A549 (cell line): Measurements from ENCODE around the gene PCDHA6. TPM values are rescaled to one million over a fixed set of nuclear protein-coding genes. Genes with fewer than 3 reads are reported as not detected.
"Not testable (repeated sequence)": the region's sequence is repeated elsewhere in the genome, so short reads cannot be mapped to it uniquely, and the experiment has no call there.

Source experiments
- ATAC-seq, 2 experiments: fragments of 200-7000 bp in 1 of 2; fragments of >200 bp in 1 of 2; cut with Nextera tagmentation in 1 of 2; cut with Tn5 transposase in 1 of 2; 3 replicates each; pipeline versions ENCODE4 v1.8.0 to v1.9.1; 2018 to 2020; ENCODE audit warnings: mild to moderate bottlenecking in 1 of 2, moderate library complexity in 1 of 2
- CTCF ChIA-PET: fragments of 300-600 bp; sonication (Branson Sonifier 250); formaldehyde crosslinking; extraction: SDS; loops from one replicate; lab custom pipeline; 2021; ENCODE audit warnings: antibody characterized with exemption, inconsistent platforms; lab: Yijun Ruan, JAX
- POLR2A ChIA-PET: fragments of 350-600 bp; formaldehyde crosslinking; extraction: SDS; loops from one replicate; lab custom pipeline; 2021; ENCODE audit warnings: antibody characterized with exemption, inconsistent platforms; lab: Yijun Ruan, JAX
- DNase-seq, 2 experiments: peaks; one replicate each; pipeline versions ENCODE4 v3.0.0 to v3.0.0-alpha.2; 2011 to 2016; ENCODE audit warnings: low read depth in 1 of 2, low spot score in 1 of 2
- FAIRE-seq: peaks from 2 replicates; lab custom pipeline; 2011; peaks lifted over from hg19 to GRCh38; lab: Jason Lieb, UNC
- H3K27ac ChIP-seq, 2 experiments: fragments of >200 bp; sonication (Bioruptor Twin); formaldehyde crosslinking; 3 replicates each; pipeline ENCODE4 v1.5.1; 2016 to 2017
- H3K4me1 ChIP-seq: fragments of >200 bp; sonication (Bioruptor Twin); formaldehyde crosslinking; 3 replicates; pipeline ENCODE4 v1.6.1; 2016
- H3K4me2 ChIP-seq: fragments of >200 bp; sonication (Bioruptor Twin); formaldehyde crosslinking; 3 replicates; pipeline ENCODE4 v1.6.1; 2016
- H3K4me3 ChIP-seq: fragments of >200 bp; sonication (Bioruptor Twin); formaldehyde crosslinking; 3 replicates; pipeline ENCODE4 v1.5.1; 2016
- H3K9me3 ChIP-seq: fragments of >200 bp; sonication (Bioruptor Twin); formaldehyde crosslinking; 3 replicates; pipeline ENCODE4 v1.6.1; 2016
- ATOH8 ChIP-seq: fragments of 250-450 bp; sonication (Bioruptor Pico); IDR thresholded peaks from 2 replicates; pipeline ENCODE4 v1.5.0; 2020; ENCODE audit warnings: low read depth, mild to moderate bottlenecking, moderate library complexity
- CEBPB ChIP-seq, 2 experiments: fragments of >200 bp in 1 of 2; sonication (Bioruptor Twin) in 1 of 2; formaldehyde crosslinking in 1 of 2; IDR thresholded peaks; 2 replicates each; pipeline ENCODE4 v1.6.1; 2012 to 2016
- CHD2 ChIP-seq: fragments of 150-350 bp; IDR thresholded peaks from 2 replicates; pipeline ENCODE4 v1.6.1; 2014; ENCODE audit warnings: low read length; ENCODE audit not compliant: partially characterized antibody
- CTCF ChIP-seq: fragments of >200 bp; sonication (Bioruptor Twin); formaldehyde crosslinking; IDR thresholded peaks from 3 replicates; pipeline ENCODE4 v1.5.1; 2016
- EHMT2 ChIP-seq: fragments of 200-600 bp; sonication (generic); IDR thresholded peaks from 2 replicates; pipeline ENCODE4 v1.6.1; 2016; ENCODE audit warnings: antibody characterized with exemption, low read depth, mild to moderate bottlenecking, moderate library complexity
- FOSB ChIP-seq: fragments of 250-450 bp; sonication (Bioruptor Pico); IDR thresholded peaks from 2 replicates; pipeline ENCODE4 v1.5.0; 2020; ENCODE audit warnings: mild to moderate bottlenecking, moderate library complexity
- FOXS1 ChIP-seq: fragments of 250-450 bp; sonication (Bioruptor Pico); IDR thresholded peaks from 2 replicates; pipeline ENCODE4 v1.5.0; 2020; ENCODE audit warnings: mild to moderate bottlenecking, moderate library complexity
- GATA3 ChIP-seq: IDR thresholded peaks from 2 replicates; pipeline ENCODE4 v1.6.1; 2012; ENCODE audit warnings: borderline replicate concordance
- HOXB13 ChIP-seq: fragments of 250-450 bp; sonication (Bioruptor Pico); IDR thresholded peaks from 2 replicates; pipeline ENCODE4 v1.5.0; 2020; ENCODE audit warnings: low read depth, mild to moderate bottlenecking, moderate library complexity
- NFE2L2 ChIP-seq: fragments of 150-350 bp; conservative IDR thresholded peaks from 2 replicates; pipeline ENCODE4 v1.6.1; 2014; ENCODE audit warnings: low read length
- NPAS2 ChIP-seq: fragments of 250-450 bp; sonication (Bioruptor Pico); IDR thresholded peaks from 2 replicates; pipeline ENCODE4 v1.8.0; 2022; ENCODE audit warnings: mild to moderate bottlenecking, moderate library complexity, borderline replicate concordance
- POLR2AphosphoS2 ChIP-seq: conservative IDR thresholded peaks from 2 replicates; pipeline ENCODE4 v1.6.1; 2012; ENCODE audit warnings: low read length, improper control_type of control experiment, inconsistent platforms
- RAD21 ChIP-seq, 2 experiments: fragments of >200 bp in 1 of 2; sonication (Bioruptor Twin) in 1 of 2; formaldehyde crosslinking in 1 of 2; IDR thresholded peaks in 1 of 2; conservative IDR thresholded peaks in 1 of 2; 2 replicates in 1 of 2; 3 replicates in 1 of 2; pipeline ENCODE4 v1.6.1; 2012 to 2018; ENCODE audit warnings: inconsistent platforms in 1 of 2
- SREBF2 ChIP-seq: fragments of 450-650 bp; IDR thresholded peaks from 2 replicates; pipeline ENCODE4 v1.6.1; 2014; ENCODE audit warnings: mild to moderate bottlenecking, moderate library complexity
- USF2 ChIP-seq: fragments of 450-650 bp; IDR thresholded peaks from 2 replicates; pipeline ENCODE4 v1.6.1; 2014; ENCODE audit warnings: antibody characterized with exemption
- ZFP36 ChIP-seq: fragments of 450-650 bp; IDR thresholded peaks from 2 replicates; pipeline ENCODE4 v1.6.1; 2014; ENCODE audit warnings: borderline replicate concordance; ENCODE audit not compliant: partially characterized antibody
- WGBS: methylation state at CpG from one replicate; pipeline ENCODE4 v1.1.6; 2017; ENCODE audit errors: missing lambda C conversion rate; 5-methylcytosine and 5-hydroxymethylcytosine counted together
- polyA plus RNA-seq, 4 experiments: library from polyadenylated mRNA; depleted of rRNA in 3 of 4; stranded (reverse); fragments of >200 nt; fragmentation: RNase III in 1 of 4; extraction: RNeasy Plus Mini Kit Qiagen cat#74134 plus additional on column Dnase treatment in 1 of 4; gene quantifications; 2 replicates in 3 of 4; 3 replicates in 1 of 4; pipeline ENCODE4 v1.2.3, GENCODE V29; 2011 to 2017
- TF ChIP-seq, protein P1 (sequence below): fragments of 150-350 bp; IDR thresholded peaks from 2 replicates; pipeline ENCODE4 v1.6.1; 2014; ENCODE audit warnings: low read depth, mild to moderate bottlenecking, low read length
- TF ChIP-seq, protein P2 (sequence below): fragments of >200 bp; sonication (Bioruptor Twin); formaldehyde crosslinking; IDR thresholded peaks from 3 replicates; pipeline ENCODE4 v1.6.1; 2016

Gene PCDHA6
- polyA plus RNA-seq, 2 of the 4 experiments (the other 2 are of a cell fraction) = 0.04 to 0.16 TPM

DNA sequence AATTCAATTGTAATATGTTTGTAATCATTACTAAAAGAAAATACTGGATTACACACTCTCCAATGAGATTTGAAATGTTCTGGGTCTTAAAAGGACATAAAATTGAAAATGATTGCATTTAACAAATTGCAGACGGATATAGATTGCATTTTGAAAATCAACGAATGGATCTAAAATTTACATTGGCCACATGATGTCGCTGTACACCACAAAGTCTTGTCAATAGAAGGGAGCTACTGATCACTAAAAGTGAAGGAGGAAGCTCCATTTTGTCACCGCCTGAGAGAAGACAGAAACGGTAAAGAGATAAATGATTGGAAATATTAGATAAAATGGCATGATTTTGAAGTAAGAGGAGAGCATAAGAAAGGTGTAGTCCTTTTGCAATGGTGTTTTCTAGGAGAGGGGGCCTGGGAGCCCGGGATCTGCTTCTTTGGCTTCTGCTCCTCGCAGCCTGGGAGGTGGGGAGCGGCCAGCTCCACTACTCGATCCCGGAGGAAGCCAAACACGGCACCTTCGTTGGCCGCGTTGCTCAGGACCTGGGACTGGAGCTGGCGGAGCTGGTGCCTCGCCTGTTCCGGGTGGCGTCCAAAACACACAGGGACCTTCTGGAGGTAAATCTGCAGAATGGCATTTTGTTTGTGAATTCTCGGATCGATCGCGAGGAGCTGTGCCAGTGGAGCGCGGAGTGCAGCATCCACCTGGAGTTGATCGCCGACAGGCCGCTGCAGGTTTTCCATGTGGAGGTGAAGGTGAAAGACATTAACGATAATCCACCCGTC, 41.7 kb upstream of the PCDHA6 start, which contains the start of gene PCDHA1:
PCDHA1 (plus strand) TSS at position 236 of the 782 bp plus-strand sequence.
- Histone ChIP-seq H3K4me1 (no peaks in the 10 kb centered on the region), H3K4me3 (no peak within 1 kb of the TSS), H3K9me3 (peaks cover 48% of the 10 kb centered on the region), H3K4me2 (peak within 1 kb of the TSS; percentile 44; the same call in 2 of the 3 replicates), H3K27ac (no peak within 1 kb of the TSS)
- FAIRE-seq (peak; percentile 85), ATAC-seq (peak in 1 of 2 experiments; percentile 56; a peak in 2 of 6 replicates), DNase-seq (peak; percentile 29 to 46)
- ChIA-PET POLR2A (no interaction called here), CTCF (interaction anchor here (0.6 to 2.1 kb wide), 6 partner anchors 9 to 255 kb away, joined by 3 to 9 read pairs (median 4); partner anchors contain the start of gene PCDHA2)
- TF ChIP-seq, protein P1, sequence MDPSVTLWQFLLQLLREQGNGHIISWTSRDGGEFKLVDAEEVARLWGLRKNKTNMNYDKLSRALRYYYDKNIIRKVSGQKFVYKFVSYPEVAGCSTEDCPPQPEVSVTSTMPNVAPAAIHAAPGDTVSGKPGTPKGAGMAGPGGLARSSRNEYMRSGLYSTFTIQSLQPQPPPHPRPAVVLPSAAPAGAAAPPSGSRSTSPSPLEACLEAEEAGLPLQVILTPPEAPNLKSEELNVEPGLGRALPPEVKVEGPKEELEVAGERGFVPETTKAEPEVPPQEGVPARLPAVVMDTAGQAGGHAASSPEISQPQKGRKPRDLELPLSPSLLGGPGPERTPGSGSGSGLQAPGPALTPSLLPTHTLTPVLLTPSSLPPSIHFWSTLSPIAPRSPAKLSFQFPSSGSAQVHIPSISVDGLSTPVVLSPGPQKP = no peak
- TF ChIP-seq CTCF = peak; percentile 23; the same call in 2 of the 3 replicates
- TF ChIP-seq NFE2L2 = no peak
- TF ChIP-seq SREBF2 = no peak
- TF ChIP-seq RAD21 (conservative IDR thresholded peaks at IDR 0.05 in 1 of 2, IDR thresholded peaks at IDR 0.05 in 1 of 2) = peak in 1 of 2 experiments; percentile 29; a peak in 2 of 5 replicates
- 25% methylated on average over 29 of the region's 29 CpGs for WGBS

DNA sequence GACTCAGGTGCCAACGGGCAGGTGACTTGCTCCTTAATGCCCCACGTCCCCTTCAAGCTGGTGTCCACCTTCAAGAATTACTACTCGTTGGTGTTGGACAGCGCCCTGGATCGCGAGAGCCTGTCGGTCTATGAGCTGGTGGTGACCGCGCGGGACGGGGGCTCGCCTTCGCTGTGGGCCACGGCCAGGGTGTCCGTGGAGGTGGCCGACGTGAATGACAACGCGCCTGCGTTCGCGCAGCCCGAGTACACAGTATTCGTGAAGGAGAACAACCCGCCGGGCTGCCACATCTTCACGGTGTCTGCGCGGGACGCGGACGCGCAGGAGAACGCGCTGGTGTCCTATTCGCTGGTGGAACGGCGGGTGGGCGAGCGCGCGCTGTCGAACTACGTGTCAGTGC, 40.3 kb upstream of the PCDHA6 start:
- H3K4me2 ChIP-seq, FAIRE-seq, DNase-seq, ATAC-seq, H3K4me1 ChIP-seq, H3K27ac ChIP-seq, POLR2A ChIA-PET, H3K4me3 ChIP-seq: not testable (repeated sequence)
- CTCF ChIA-PET = interaction anchor here (2.1 kb wide), 1 partner anchor 254 kb away, joined by 9 read pairs; no protein-coding TSS in a partner anchor
- H3K9me3 ChIP-seq = peaks cover 45% of the 10 kb centered on the region
- WGBS = 85% methylated on average over 44 of the region's 44 CpGs

GRCh38 chr5:140787849-140788504, 39.8 kb upstream of the PCDHA6 start:
- H3K27ac ChIP-seq, FAIRE-seq, POLR2A ChIA-PET, H3K4me3 ChIP-seq, DNase-seq, ATAC-seq, H3K4me1 ChIP-seq, H3K4me2 ChIP-seq, CTCF ChIA-PET: not testable (repeated sequence)
- H3K9me3 ChIP-seq = peaks cover 43% of the 10 kb centered on the region
- 85% methylated on average over 69 of the region's 70 CpGs for WGBS

DNA sequence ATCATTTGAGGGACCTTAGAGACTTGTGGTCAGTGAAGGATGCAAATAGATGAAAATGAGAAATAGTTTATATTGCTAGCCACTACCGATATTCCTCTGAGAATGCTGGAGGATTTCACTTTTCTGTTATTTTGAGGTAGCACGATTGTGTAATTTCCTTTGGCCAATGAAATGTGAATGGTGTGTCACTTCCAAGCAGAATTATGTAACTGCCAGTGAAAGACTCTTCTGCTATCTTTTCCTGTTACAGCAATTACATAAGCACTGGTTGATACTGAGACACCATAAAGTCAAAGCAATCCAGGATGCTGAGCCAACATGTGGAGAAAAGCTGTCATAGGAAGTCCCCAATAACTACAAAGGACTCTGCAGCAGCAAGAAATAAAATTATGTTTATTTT, 36.7 kb upstream of the PCDHA6 start:
- ATAC-seq (no peak), FAIRE-seq (no peak), DNase-seq (no peak)
- Histone ChIP-seq H3K4me1 (no peaks in the 10 kb centered on the region), H3K27ac (no peak overlapping the region), H3K9me3 (peaks cover 36% of the 10 kb centered on the region), H3K4me3 (no peak overlapping the region), H3K4me2 (no peak overlapping the region)
- ChIA-PET CTCF (no interaction called here), POLR2A (no interaction called here)
- WGBS = 10% methylated on average over 2 of the region's 2 CpGs
- no peak for TF ChIP-seq NPAS2 (CRISPR knock-in tag)
- TF ChIP-seq CHD2 = no peak
- TF ChIP-seq FOXS1 (CRISPR knock-in tag) = no peak
- TF ChIP-seq USF2 = no peak
- TF ChIP-seq, protein P1 = no peak
- TF ChIP-seq EHMT2 = no peak
- TF ChIP-seq RAD21 (conservative IDR thresholded peaks at IDR 0.05 in 1 of 2, IDR thresholded peaks at IDR 0.05 in 1 of 2) = no peak
- TF ChIP-seq, protein P2, sequence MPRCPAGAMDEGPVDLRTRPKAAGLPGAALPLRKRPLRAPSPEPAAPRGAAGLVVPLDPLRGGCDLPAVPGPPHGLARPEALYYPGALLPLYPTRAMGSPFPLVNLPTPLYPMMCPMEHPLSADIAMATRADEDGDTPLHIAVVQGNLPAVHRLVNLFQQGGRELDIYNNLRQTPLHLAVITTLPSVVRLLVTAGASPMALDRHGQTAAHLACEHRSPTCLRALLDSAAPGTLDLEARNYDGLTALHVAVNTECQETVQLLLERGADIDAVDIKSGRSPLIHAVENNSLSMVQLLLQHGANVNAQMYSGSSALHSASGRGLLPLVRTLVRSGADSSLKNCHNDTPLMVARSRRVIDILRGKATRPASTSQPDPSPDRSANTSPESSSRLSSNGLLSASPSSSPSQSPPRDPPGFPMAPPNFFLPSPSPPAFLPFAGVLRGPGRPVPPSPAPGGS = no peak
- no peak for TF ChIP-seq FOSB (CRISPR knock-in tag)
- no peak for TF ChIP-seq POLR2AphosphoS2
- TF ChIP-seq CEBPB (IDR thresholded peaks at IDR 0.05) = no peak
- TF ChIP-seq HOXB13 = no peak
- no peak for TF ChIP-seq ZFP36
- TF ChIP-seq ATOH8 = no peak
- TF ChIP-seq GATA3 = no peak
